Ramos (cell line): Measurements from ENCODE around the gene RPL10A.
"Not testable (repeated sequence)": the region's sequence is repeated elsewhere in the genome, so short reads cannot be mapped to it uniquely, and the experiment has no call there.

ENCODE experiments used
- in situ Hi-C: fragments of 300-500 bp; cut with MboI; formaldehyde crosslinking; loops from one replicate; pipeline ENCODE4 v1.14.3; 2022; ENCODE audit warnings: low sequenced_read_pairs; ENCODE audit not compliant: unreplicated experiment

RPL10A gene

DNA sequence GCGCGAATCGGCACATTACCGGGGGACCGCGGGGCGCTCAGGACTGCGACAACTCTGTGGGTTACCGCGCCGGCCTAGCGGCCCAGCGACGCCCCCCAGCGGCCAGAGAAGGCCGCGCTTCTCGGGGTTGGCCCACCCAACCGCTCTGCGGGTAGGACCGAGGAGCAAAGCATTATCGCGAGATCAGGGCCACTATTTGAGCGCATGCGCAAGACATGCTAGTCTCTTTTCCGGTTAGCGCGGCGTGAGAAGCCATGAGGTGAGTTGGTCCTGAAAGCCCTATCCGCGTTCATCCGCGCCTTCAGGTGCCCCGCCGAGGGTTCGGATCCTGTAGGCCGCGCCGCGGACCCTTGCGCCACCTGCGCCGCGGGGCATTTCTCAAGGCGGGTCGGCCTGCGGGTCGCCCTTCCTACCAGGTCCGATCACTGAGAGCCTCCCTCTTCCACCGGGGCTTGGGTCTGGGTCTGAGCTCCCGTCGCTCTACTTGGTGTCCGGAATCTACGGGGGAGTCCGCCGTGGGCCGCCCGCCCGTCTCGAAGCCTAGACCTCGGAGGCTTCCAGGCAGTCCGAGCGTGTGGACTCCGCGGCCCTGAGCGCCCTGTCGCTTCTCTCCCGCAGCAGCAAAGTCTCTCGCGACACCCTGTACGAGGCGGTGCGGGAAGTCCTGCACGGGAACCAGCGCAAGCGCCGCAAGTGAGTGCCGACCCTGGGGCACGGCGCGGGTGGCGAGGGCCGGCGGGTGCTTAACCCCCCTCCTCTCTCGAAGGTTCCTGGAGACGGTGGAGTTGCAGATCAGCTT, at the start of gene RPL10A:
Gene RPL10A (plus strand): TSS at position 221 of the 799 bp plus-strand sequence. CDS start 34 bp downstream, at position 255.
- in situ Hi-C loops: loop anchor here (5.0 kb wide), 1 partner anchor 126 kb away; the partner anchor contains the start of gene PPARD

DNA sequence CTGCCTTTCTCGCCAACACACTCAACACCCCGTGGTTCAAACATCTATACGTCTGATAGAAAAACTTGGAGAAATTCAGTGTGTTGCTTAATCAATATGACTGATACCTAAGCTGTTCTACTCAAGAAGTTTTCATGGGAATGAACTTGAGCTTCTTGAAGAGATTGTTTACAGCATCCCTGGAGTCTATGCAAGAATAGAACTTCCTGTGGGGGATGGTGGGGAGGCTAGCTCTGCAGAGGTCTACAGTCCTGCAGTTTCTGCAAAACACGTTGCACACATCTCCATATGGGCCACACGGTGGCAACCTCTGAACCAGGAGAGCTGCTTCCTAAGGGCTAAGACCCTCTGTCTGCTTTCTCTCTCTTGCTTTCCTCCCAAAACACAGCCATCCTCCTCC, 48.8 kb upstream of the RPL10A start:
- in situ Hi-C loops: no loop called here

DNA sequence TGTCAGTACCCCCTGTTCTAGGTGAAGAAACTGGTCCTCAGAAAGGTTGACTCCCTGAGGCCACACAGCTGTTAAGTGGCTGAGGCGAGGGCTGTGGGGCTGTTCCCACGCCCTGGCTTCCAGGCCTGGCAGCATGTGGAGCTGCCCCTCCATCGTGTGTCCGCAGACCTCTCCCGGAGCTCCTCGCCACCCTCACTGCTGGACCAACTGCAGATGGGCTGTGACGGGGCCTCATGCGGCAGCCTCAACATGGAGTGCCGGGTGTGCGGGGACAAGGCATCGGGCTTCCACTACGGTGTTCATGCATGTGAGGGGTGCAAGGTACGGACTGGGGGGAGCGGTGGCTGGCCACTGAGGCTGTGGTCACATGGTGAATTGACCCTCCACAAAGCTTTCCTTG, 48.2 kb upstream of the RPL10A start:
- in situ Hi-C loops: no loop called here

DNA sequence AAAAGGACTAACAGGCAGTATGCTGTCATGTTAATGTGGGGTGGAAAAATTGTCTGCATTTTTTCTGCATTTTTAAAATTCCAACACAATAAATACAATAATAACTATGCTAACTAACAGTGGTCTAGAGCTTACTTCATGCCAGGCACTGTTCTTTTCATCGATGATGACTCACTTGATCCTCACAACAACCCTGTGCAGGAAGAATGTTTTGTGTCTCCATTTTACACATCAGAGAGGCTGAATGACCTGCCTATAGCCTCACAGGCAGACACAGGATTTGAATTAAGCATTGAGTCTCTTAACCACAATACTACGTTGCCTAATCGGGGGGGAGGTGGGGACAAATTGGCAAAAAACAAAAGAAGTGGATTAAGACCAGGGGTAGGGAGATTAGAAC, 42.9 kb upstream of the RPL10A start:
- in situ Hi-C loops: no loop called here

DNA sequence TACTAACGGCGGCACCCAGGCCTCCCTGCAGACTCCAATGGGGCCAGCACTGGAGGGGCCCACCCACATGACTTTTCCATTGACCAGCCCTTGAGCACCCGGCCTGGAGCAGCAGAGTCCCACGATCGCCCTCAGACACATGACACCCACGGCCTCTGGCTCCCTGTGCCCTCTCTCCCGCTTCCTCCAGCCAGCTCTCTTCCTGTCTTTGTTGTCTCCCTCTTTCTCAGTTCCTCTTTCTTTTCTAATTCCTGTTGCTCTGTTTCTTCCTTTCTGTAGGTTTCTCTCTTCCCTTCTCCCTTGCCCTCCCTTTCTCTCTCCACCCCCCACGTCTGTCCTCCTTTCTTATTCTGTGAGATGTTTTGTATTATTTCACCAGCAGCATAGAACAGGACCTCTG, 42.1 kb upstream of the RPL10A start:
- in situ Hi-C loops: no loop called here

DNA sequence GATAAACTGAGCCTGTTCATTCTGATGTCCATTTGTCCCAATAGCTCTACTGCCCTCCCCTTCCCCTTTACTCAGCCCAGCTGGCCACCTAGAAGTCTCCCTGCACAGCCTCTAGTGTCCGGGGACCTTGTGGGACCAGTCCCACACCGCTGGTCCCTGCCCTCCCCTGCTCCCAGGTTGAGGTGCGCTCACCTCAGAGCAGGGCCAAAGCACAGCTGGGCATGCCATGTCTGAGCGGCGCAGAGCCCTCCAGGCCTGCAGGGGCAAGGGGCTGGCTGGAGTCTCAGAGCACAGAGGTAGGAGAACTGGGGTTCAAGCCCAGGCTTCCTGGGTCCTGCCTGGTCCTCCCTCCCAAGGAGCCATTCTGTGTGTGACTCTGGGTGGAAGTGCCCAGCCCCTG, 40.8 kb upstream of the RPL10A start:
- in situ Hi-C loops: no loop called here

DNA sequence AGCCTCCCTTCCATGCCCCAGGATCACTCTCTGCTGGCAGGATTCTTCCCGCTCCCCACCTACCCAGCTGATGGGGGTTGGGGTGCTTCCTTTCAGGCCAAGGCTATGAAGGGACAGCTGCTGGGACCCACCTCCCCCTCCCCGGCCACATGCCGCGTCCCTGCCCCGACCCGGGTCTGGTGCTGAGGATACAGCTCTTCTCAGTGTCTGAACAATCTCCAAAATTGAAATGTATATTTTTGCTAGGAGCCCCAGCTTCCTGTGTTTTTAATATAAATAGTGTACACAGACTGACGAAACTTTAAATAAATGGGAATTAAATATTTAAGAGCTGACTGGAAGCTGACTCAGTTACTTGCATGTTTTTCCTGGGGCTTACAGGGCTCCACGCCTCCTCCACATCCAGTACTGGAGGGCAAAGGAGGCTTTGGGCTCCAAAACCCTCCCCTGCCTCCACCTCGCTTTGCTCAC, 40.3 kb upstream of the RPL10A start:
- in situ Hi-C loops: no loop called here

DNA sequence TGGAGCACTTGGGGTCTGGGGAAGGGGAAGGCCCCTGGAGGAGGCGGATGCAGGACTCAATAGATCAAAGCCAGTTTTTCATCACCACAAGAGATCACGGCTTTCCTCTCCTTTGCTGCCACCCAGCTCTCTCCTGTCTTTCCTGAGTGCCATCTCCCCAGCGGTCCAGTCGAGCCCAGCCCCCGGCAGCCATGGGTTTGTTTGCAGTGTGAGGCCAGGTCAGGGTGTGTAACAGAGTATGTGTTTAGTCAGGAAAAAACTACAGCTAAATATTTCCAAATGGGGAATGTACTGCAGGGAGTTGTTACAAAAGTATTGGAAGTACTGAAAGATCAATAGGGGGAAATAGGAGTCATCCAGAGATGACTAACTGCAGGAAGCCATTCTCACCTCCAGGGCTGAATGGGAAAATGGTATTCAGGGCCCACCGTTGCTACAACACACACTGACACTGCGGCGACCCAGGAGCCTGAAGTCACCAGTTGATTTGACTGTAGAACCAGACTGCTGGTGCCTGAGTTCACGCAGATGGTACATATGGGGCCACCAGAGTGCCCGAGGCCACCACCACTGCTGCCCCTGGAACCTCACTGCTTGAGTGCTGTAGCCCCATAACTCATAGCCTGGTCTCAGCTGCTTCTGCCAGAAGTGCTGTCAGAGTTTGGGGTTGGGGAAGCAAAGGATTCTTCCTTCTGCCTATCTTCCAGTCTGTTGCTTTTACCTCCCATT, 39.6 kb upstream of the RPL10A start:
- in situ Hi-C loops: no loop called here

DNA sequence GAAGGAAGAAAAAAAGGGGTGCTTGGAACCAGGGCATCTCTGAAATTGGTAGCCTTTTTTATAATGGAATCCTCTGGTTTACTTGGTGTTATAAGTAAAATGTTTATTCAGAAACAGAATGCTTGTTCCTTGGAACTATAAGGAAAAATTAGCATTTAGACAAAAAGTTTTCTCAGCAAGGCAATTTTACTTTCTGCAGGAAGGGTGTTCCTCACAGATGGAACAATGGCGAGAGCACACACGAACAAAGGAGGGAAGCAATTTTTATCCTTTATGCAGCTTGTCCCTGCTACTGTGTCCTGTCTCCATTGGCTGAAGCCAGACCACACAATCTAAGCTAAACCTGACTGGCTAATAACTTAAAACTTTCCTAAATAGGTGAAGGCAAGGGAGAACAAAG, 38.7 kb upstream of the RPL10A start:
- in situ Hi-C loops: no loop called here

DNA sequence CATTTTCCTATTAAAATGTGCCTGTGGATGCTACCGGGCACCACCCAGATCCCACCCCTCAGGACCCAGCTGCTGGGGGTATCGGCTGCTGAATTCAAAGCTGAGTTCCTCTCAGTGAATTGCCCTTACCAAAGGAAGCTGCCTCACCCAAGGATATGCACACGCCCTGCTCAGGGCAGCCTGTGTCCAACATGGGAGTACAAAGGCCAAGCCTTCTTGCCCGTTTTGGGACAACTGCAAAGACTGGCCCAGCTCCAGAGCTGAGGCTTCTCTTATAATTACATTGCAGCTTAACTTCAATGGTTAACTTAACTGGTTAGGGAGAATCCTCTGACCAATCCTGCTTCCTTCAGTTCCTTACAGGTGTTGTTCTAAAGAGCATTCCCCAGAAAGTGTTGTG, 35.9 kb upstream of the RPL10A start:
- in situ Hi-C loops: no loop called here

DNA sequence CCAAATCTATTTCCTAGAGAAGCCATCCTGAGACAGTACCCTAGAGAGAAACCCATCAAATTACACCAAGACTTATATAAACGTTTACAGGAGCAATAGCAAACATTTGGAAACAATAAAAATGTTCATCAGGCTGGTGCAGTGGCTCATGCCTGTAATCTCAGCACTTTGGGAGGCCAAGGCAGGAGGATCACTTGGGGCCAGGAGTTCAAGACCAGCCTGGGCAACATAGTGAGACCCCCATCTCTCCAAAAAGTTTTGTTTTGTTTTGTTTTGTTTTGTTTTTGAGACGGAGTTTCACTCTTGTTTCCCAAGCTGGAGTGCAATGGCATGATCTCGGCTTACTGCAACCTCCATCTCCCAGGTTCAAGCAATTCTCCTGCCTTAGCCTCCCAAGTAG, 35.5 kb upstream of the RPL10A start:
- in situ Hi-C loops: not testable (repeated sequence)

DNA sequence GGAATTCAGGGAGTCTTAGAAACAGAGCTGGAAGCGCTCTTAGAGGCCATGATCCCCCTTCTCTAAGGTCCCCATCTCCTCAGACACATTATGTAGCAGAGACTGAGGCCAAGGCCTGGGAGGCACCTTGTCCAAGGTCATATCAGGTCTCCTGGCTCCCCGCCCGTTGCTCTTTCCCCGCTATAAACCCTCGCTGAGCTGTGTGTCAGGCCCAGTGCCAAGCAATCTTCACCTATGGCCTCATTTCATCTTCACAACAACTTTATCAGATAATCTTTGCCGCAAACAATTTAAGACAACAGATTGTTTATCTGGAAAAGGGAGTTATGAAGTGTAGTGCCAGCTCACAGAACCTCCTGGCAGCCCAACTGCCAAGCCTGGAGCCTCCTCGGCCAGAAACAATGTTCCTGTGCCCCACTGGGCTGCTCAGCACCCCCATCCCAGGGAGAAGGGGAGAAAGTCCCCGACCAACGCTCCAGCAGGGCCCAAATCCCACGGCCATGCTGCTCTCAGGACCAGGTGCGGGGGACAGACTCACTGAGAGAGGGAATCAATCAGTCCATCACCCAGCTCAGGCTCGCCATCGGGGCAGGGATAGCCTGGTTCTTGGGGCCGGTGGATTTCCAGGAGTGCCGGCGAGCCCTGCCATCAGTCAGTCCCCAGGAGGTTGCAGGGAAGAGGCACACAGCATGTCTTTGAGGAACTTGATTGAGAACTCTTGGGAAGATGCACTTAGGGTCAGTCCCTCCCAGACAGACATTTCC, 32.9 kb upstream of the RPL10A start:
- in situ Hi-C loops: no loop called here

DNA sequence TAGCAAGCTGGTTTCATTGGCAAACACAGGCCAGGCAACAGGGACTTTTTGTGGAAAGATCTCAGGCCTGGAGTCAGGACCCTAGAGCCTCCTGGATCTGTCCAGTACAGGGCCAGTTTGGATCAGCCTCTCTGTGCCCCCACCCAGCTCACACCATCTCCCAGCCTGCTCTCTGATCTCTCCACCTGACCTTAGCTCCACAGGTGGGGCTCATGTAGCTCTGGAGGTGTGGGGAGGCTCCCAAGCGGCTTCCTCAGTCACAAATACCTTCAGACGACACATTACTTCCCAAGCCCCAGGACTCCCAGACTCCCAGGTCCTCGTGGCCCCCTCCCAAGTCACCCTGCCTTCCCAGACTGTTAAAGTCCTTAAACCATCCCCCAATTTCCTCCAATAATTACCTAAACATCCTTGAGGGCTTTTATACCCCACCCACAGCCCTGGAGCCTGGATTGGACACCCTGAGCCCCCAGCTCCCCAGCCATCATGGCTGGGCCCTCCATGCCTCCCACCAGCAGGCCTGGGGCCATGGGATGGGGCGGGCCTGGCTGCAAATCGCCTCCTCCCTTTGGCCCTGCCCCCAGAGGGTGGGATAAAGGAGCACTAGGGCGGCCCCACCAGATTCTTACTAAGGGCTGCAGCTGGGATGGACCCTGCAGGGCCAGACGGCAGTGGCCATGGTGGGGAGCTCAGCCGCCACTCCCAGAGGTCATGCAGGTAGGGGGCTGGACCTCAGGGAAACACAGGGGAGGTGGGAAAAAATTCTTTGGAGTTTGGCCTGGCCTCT, 31.9 kb upstream of the RPL10A start:
- in situ Hi-C loops: no loop called here

DNA sequence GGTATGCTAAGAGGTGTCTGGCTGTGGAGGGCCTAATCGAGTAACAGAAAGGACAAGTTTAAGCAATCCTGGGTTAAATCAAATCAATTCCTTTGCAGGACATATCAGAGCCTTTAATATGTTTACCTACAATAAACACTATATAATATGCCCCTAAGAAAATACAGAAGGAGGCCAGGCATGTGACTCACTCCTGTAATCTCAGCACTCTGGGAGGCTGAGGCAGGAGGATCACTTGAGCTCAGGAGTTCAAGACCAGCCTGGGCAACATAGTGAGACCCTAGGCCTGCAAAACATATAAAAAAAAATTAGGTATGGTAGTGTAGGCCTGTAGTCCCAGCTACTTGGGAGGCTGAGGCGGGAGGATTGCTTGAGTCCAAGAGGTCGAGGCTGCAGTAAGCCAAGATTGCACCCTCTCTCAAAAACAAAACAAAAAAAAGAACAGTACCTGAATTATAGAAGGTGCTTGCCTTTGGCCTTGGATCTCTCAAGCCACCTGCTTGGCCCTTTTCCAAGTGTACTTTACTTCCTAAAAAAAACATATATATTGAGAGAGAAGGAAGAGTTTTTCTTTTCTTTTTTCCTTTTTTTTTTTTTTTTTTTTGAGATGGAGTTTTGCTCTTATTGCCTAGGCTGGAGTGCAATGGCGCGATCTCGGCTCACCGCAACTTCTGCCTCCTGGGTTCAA, 29.7 kb upstream of the RPL10A start:
- in situ Hi-C loops: not testable (repeated sequence)

DNA sequence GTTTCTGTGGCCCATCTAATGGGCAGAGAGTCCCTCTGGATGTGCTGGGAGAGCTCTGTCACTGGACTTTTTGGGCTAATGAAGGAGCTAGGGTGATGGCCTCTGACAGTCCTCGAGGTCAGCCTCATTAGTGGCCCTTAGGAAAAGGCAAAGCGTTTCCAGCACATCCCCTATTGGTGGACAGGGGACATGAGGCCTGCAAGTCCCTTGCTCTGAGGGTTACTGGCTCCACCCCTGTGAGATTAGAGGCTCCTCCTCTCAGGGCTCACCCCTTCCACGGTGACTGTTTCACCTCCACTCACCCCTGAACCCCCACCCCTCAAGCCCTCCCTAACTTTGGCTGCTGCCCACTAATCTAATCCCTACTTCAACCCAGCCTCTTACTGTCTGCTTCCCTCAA, 28.9 kb upstream of the RPL10A start:
- in situ Hi-C loops: no loop called here

DNA sequence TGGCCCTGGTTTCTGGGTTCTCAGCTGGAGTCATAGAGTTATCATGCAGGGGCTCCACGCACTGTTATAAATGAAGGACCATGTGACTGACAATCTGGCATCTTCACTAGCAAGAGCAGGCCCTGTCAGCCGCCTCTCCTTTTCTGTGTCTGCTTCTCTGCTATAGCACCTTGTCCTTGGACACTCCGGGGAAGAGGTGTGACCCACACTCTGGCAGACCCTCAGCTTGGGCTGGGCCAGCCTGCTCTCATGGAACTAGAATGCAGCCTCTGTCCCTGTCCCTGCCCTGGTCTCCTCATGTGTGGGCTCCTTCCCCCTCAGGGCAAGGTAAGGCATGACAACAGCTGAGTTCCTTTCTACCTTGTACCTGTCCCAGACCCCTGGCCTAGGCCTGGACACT, 27.0 kb upstream of the RPL10A start:
- in situ Hi-C loops: no loop called here

DNA sequence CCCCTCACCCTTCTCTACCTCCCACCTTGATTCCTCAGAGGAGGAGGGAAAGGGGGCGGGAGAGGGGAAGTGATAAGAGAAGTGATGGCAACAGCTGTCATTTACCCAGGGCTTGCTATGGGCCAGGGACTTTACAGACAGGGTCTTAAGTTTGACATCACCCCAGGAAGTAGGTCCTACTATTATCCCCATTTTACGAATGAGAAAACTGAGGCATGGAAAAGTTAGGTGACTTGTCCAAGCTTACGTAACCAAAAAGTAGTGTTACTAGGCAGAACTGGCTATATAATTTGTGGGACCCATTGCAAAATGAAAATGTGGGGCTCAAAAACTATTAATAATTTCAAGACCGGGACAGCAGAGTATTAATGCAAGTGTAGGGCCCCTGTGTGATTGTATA, 26.6 kb upstream of the RPL10A start:
- in situ Hi-C loops: no loop called here

DNA sequence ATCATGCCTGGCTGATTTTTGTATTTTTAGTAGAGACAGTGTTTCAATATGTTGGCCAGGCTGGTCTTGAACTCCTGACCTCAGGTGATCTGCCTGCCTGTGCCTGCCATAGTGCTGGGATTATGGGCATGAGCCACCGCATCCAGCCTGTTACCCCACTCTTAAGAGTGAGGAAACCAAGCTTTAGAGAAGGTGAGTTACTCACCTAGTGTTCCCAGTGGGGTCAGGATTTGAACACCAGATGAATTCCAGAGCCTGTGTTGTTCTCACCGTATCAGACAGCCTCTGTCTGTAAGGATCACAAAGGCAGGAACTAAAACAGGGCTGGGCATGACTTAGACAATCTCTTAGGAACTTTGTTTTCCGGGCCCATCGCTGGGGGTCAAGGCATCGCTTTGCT, 25.5 kb upstream of the RPL10A start:
- in situ Hi-C loops: no loop called here

DNA sequence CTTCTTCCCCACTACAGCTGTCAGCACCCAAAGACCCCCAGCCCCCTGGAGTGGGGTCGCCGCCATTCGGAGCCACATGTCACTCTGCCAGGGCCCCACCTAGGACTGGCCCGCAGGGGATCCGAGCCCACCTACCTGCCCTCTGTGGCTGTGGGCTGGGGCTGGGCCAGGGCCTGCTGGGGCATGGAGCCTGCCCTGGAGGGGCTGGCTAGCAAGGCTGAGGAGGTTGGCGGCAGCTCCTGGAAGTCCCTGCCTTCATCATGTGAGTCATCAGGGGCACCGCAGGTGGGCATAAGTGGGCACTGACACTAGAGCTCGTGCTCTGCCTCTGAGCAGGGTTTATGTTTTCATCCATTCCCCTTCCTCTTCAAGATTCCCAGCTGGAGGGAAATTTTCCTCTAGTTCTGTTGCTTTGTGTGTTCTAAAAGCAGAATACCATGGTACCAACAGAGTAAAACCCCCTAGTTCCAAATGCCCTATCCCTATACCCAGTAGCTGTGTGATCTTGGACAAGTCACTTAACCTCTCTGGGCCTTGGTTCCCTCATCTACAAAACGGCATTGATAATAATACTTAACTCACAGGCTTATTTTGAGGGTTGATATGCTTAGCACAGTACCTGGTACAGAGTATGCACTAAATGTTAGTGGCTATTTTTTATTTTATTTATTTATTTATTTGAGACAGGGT, 24.7 kb upstream of the RPL10A start:
- in situ Hi-C loops: no loop called here
